ENCODE results near the gene ANKRD55. TPM values are rescaled to one million over a fixed set of nuclear protein-coding genes. Genes with fewer than 3 reads are reported as not detected.
A peak's percentile ranks its signal among the peaks of the same experiment; 100 is the strongest.

Gene ANKRD55
- total and polyA plus RNA-seq, 8 donors = 0.06 TPM; not detected in 7

- WGBS, 2 donors = 15 to 27% methylated on average over 1 of the region's 1 CpG
- Histone ChIP-seq H3K9me3 (no peaks in the 10 kb centered on the region), H3K4me1 (peaks cover 9 to 15% (median 12%) of the 10 kb centered on the region in 3 donors), H3K27ac (peak overlapping the region in 3 of 4 donors; percentile 24 to 68 (median 66)), H3K36me3 (no peaks in the 10 kb centered on the region), H3K27me3 (no peaks in the 10 kb centered on the region), H3K4me3 (no peak overlapping the region)
- no peak for FAIRE-seq
- TF ChIP-seq CTCF (IDR thresholded peaks at IDR 0.05) = no peak
- DNase-seq = no peak
- intact Hi-C loops (cut with DNase I) = no loop called here
- ATAC-seq = peak in 3 of 4 donors; percentile 55 to 85 (median 82)
Observed at GRCh38 chr5:56050551-56051255, 182.4 kb downstream of the ANKRD55 start.

Other genes starting within 250 kb of the ANKRD55 start
- 100 to 1,000 TPM in 2 of 6 donors, 10 to 100 TPM in 4; 46.6 to 165 (median 74.3) TPM for gene IL6ST, start 238.4 kb downstream of the ANKRD55 start, total RNA-seq
- 10 to 100 TPM; 14.5 to 21.1 TPM for gene IL6ST, start 238.4 kb downstream of the ANKRD55 start, polyA plus RNA-seq